ENCODE measurements around the gene PTPRB.

- TF ChIP-seq CTCF (conservative IDR thresholded peaks at IDR 0.05) (no peak), EZH2 (IDR thresholded peaks at IDR 0.05; ENCODE audit: low read depth) (no peak)
Measured at GRCh38 chr12:70581208-70581607, 56.0 kb downstream of the PTPRB start.

Measured in PC-9 (cell line).